Activated CD8-positive, alpha-beta memory T cell treated with anti-CD3 and anti-CD28 coated beads, Interleukin-2, amount 10 ng/mL, durations not matched to agents 7 days and 5 days (primary cell): ENCODE results near the gene PTPRD. TPM values are rescaled to one million over a fixed set of nuclear protein-coding genes. Genes with fewer than 3 reads are reported as not detected.

Experiments used
- ATAC-seq: fragments of 150-1000 bp; cut with Tn5 transposase; one replicate; pipeline ENCODE4 v1.10.0; 2021; ENCODE audit warnings: moderate library complexity
- CTCF ChIA-PET: fragments of 350-600 bp; sonication (Branson Sonifier 250); formaldehyde crosslinking; loops from one replicate; lab custom pipeline; 2021; ENCODE audit warnings: antibody characterized with exemption; lab: Charles Lee
- DNase-seq: peaks from one replicate; pipeline ENCODE4 v3.0.0-alpha.2; 2020
- H3K27ac Mint-ChIP-seq: one replicate; pipeline ENCODE4 v1.8.0; 2021; ENCODE audit warnings: mild to moderate bottlenecking, mixed read lengths
- H3K27me3 Mint-ChIP-seq: one replicate; pipeline ENCODE4 v1.8.0; 2021; ENCODE audit warnings: mixed read lengths
- H3K36me3 Mint-ChIP-seq: one replicate; pipeline ENCODE4 v1.8.0; 2021; ENCODE audit warnings: mild to moderate bottlenecking, mixed read lengths
- H3K4me1 Mint-ChIP-seq: one replicate; pipeline ENCODE4 v1.8.0; 2021; ENCODE audit warnings: mixed read lengths
- H3K4me3 Mint-ChIP-seq: one replicate; pipeline ENCODE4 v1.8.0; 2021; ENCODE audit warnings: mild to moderate bottlenecking, moderate library complexity, mixed read lengths
- H3K9me3 Mint-ChIP-seq: one replicate; pipeline ENCODE4 v1.8.0; 2022; ENCODE audit warnings: low read depth, mixed read lengths
- total RNA-seq, 2 experiments: library from RNA; stranded (reverse); gene quantifications; one replicate each; pipeline ENCODE4 v1.2.3, GENCODE V29; 2021

Gene PTPRD
- total RNA-seq, 2 experiments from 2014 or later = 0.07 TPM; not detected in 1

GRCh38 chr9:8394341-8394740 lies 2218.5 kb downstream of the PTPRD start:
- H3K36me3 Mint-ChIP-seq = no peaks in the 10 kb centered on the region
- DNase-seq (no peak), ATAC-seq (no peak)
- no peak overlapping the region for H3K27ac Mint-ChIP-seq
- H3K27me3 Mint-ChIP-seq = no peaks in the 10 kb centered on the region
- H3K4me3 Mint-ChIP-seq = no peak overlapping the region
- no peaks in the 10 kb centered on the region for H3K4me1 Mint-ChIP-seq
- no peaks in the 10 kb centered on the region for H3K9me3 Mint-ChIP-seq
- CTCF ChIA-PET = no interaction called here

GRCh38 chr9:8392866-8393265 lies 2219.9 kb downstream of the PTPRD start:
- Mint-ChIP-seq H3K4me1 (no peaks in the 10 kb centered on the region), H3K27ac (no peak overlapping the region), H3K27me3 (no peaks in the 10 kb centered on the region), H3K36me3 (no peaks in the 10 kb centered on the region), H3K9me3 (no peaks in the 10 kb centered on the region), H3K4me3 (no peak overlapping the region)
- DNase-seq = no peak
- no peak for ATAC-seq
- CTCF ChIA-PET = no interaction called here

GRCh38 chr9:8391566-8391965 lies 2221.2 kb downstream of the PTPRD start:
- H3K27me3 Mint-ChIP-seq = no peaks in the 10 kb centered on the region
- DNase-seq (no peak), ATAC-seq (no peak)
- H3K27ac Mint-ChIP-seq = no peak overlapping the region
- no peaks in the 10 kb centered on the region for H3K36me3 Mint-ChIP-seq
- H3K4me1 Mint-ChIP-seq = no peaks in the 10 kb centered on the region
- H3K4me3 Mint-ChIP-seq = no peak overlapping the region
- H3K9me3 Mint-ChIP-seq = no peaks in the 10 kb centered on the region
- CTCF ChIA-PET = no interaction called here

- H3K9me3 Mint-ChIP-seq = no peaks in the 10 kb centered on the region
- no peaks in the 10 kb centered on the region for H3K27me3 Mint-ChIP-seq
- no peaks in the 10 kb centered on the region for H3K36me3 Mint-ChIP-seq
- CTCF ChIA-PET = no interaction called here
- H3K27ac Mint-ChIP-seq = no peak overlapping the region
- no peak overlapping the region for H3K4me3 Mint-ChIP-seq
- DNase-seq = no peak
- H3K4me1 Mint-ChIP-seq = no peaks in the 10 kb centered on the region
- no peak for ATAC-seq
These were observed 2221.7 kb downstream of the PTPRD start for GRCh38 chr9:8391132-8391531.

- Mint-ChIP-seq H3K27ac (no peak overlapping the region), H3K4me1 (no peaks in the 10 kb centered on the region), H3K4me3 (no peak overlapping the region), H3K9me3 (no peaks in the 10 kb centered on the region), H3K27me3 (no peaks in the 10 kb centered on the region), H3K36me3 (no peaks in the 10 kb centered on the region)
- CTCF ChIA-PET = no interaction called here
- ATAC-seq (no peak), DNase-seq (no peak)
These were observed 2222.2 kb downstream of the PTPRD start for GRCh38 chr9:8390571-8390970.

GRCh38 chr9:8389531-8389930 lies 2223.3 kb downstream of the PTPRD start:
- Mint-ChIP-seq H3K9me3 (no peaks in the 10 kb centered on the region), H3K36me3 (no peaks in the 10 kb centered on the region), H3K4me1 (no peaks in the 10 kb centered on the region), H3K4me3 (no peak overlapping the region), H3K27ac (no peak overlapping the region), H3K27me3 (no peaks in the 10 kb centered on the region)
- DNase-seq (no peak), ATAC-seq (no peak)
- CTCF ChIA-PET = no interaction called here

GRCh38 chr9:8388132-8388531 lies 2224.7 kb downstream of the PTPRD start:
- no peak for DNase-seq
- no peaks in the 10 kb centered on the region for H3K27me3 Mint-ChIP-seq
- no peaks in the 10 kb centered on the region for H3K36me3 Mint-ChIP-seq
- no peak overlapping the region for H3K27ac Mint-ChIP-seq
- no peaks in the 10 kb centered on the region for H3K4me1 Mint-ChIP-seq
- peaks cover 2% of the 10 kb centered on the region for H3K9me3 Mint-ChIP-seq
- CTCF ChIA-PET = no interaction called here
- ATAC-seq = no peak
- H3K4me3 Mint-ChIP-seq = no peak overlapping the region

GRCh38 chr9:8384091-8384490 lies 2228.7 kb downstream of the PTPRD start:
- Mint-ChIP-seq H3K36me3 (no peaks in the 10 kb centered on the region), H3K4me3 (no peak overlapping the region), H3K9me3 (peaks cover 2% of the 10 kb centered on the region), H3K4me1 (no peaks in the 10 kb centered on the region), H3K27me3 (peaks cover 3% of the 10 kb centered on the region), H3K27ac (no peak overlapping the region)
- CTCF ChIA-PET = no interaction called here
- no peak for ATAC-seq
- DNase-seq = no peak

- DNase-seq (no peak), ATAC-seq (no peak)
- CTCF ChIA-PET = no interaction called here
- no peak overlapping the region for H3K4me3 Mint-ChIP-seq
- H3K9me3 Mint-ChIP-seq = peaks cover 2% of the 10 kb centered on the region
- no peaks in the 10 kb centered on the region for H3K36me3 Mint-ChIP-seq
- no peak overlapping the region for H3K27ac Mint-ChIP-seq
- H3K27me3 Mint-ChIP-seq = peaks cover 3% of the 10 kb centered on the region
- H3K4me1 Mint-ChIP-seq = no peaks in the 10 kb centered on the region
These were observed 2229.8 kb downstream of the PTPRD start for GRCh38 chr9:8382777-8383527.

- ATAC-seq (no peak), DNase-seq (no peak)
- CTCF ChIA-PET = no interaction called here
- H3K27me3 Mint-ChIP-seq = peaks cover 3% of the 10 kb centered on the region
- peaks cover 2% of the 10 kb centered on the region for H3K9me3 Mint-ChIP-seq
- H3K36me3 Mint-ChIP-seq = no peaks in the 10 kb centered on the region
- no peak overlapping the region for H3K27ac Mint-ChIP-seq
- no peaks in the 10 kb centered on the region for H3K4me1 Mint-ChIP-seq
- H3K4me3 Mint-ChIP-seq = no peak overlapping the region
These were observed 2230.5 kb downstream of the PTPRD start for GRCh38 chr9:8382266-8382665.

GRCh38 chr9:8381601-8382000 lies 2231.2 kb downstream of the PTPRD start:
- H3K27ac Mint-ChIP-seq = no peak overlapping the region
- CTCF ChIA-PET = no interaction called here
- DNase-seq (no peak), ATAC-seq (no peak)
- H3K4me3 Mint-ChIP-seq = no peak overlapping the region
- peaks cover 2% of the 10 kb centered on the region for H3K9me3 Mint-ChIP-seq
- H3K27me3 Mint-ChIP-seq = peaks cover 3% of the 10 kb centered on the region
- H3K36me3 Mint-ChIP-seq = no peaks in the 10 kb centered on the region
- no peaks in the 10 kb centered on the region for H3K4me1 Mint-ChIP-seq

GRCh38 chr9:8374471-8374870 lies 2238.3 kb downstream of the PTPRD start:
- no peaks in the 10 kb centered on the region for H3K36me3 Mint-ChIP-seq
- ATAC-seq (no peak), DNase-seq (no peak)
- H3K4me1 Mint-ChIP-seq = no peaks in the 10 kb centered on the region
- peaks cover 2% of the 10 kb centered on the region for H3K27me3 Mint-ChIP-seq
- CTCF ChIA-PET = no interaction called here
- H3K4me3 Mint-ChIP-seq = no peak overlapping the region
- H3K27ac Mint-ChIP-seq = no peak overlapping the region
- H3K9me3 Mint-ChIP-seq = no peaks in the 10 kb centered on the region

GRCh38 chr9:8371686-8372085 lies 2241.1 kb downstream of the PTPRD start:
- no peak overlapping the region for H3K4me3 Mint-ChIP-seq
- H3K4me1 Mint-ChIP-seq = no peaks in the 10 kb centered on the region
- no peaks in the 10 kb centered on the region for H3K9me3 Mint-ChIP-seq
- ATAC-seq = no peak
- no peaks in the 10 kb centered on the region for H3K36me3 Mint-ChIP-seq
- CTCF ChIA-PET = interaction anchor here (1.0 kb wide), 1 partner anchor 11 kb away, joined by 3 read pairs; no protein-coding TSS in a partner anchor
- no peaks in the 10 kb centered on the region for H3K27me3 Mint-ChIP-seq
- no peak for DNase-seq
- H3K27ac Mint-ChIP-seq = no peak overlapping the region

GRCh38 chr9:8366161-8366926 lies 2246.5 kb downstream of the PTPRD start:
- Mint-ChIP-seq H3K27ac (no peak overlapping the region), H3K27me3 (no peaks in the 10 kb centered on the region), H3K9me3 (no peaks in the 10 kb centered on the region), H3K36me3 (no peaks in the 10 kb centered on the region), H3K4me3 (no peak overlapping the region), H3K4me1 (peaks cover 13% of the 10 kb centered on the region)
- ATAC-seq (no peak), DNase-seq (no peak)
- CTCF ChIA-PET = no interaction called here
